ENCODE results near the gene DDT.
A peak's percentile ranks its signal among the peaks of the same experiment; 100 is the strongest.
"Not testable (repeated sequence)": the region's sequence is repeated elsewhere in the genome, so short reads cannot be mapped to it uniquely, and the experiment has no call there.

DDT gene

GRCh38 chr22:23986538-23987178 is 12.4 kb upstream of the DDT start:
- DNase-seq, result not testable (repeated sequence)

- not testable (repeated sequence) for DNase-seq
These were observed 11.8 kb upstream of the DDT start for GRCh38 chr22:23986089-23986488.

GRCh38 chr22:23984430-23984829 is 10.2 kb upstream of the DDT start:
- DNase-seq, result no peak

- not testable (repeated sequence) for DNase-seq
These were observed 6.3 kb upstream of the DDT start for GRCh38 chr22:23980567-23980966.

GRCh38 chr22:23979557-23980240 is 5.5 kb upstream of the DDT start, which contains the start of gene GSTT2:
Gene GSTT2, plus strand, starts transcription at chr22:23980134.
- DNase-seq, result not testable (repeated sequence)

- not testable (repeated sequence) for DNase-seq
These were observed 3.1 kb upstream of the DDT start for GRCh38 chr22:23977304-23977703.

- DNase-seq, result not testable (repeated sequence)
These were observed 653 bp upstream of the DDT start for GRCh38 chr22:23974836-23975352.

- DNase-seq, result not testable (repeated sequence)
These were observed 2.3 kb downstream of the DDT start for GRCh38 chr22:23971927-23972326.

GRCh38 chr22:23970816-23971486 is 3.3 kb downstream of the DDT start:
- no peak for DNase-seq

GRCh38 chr22:23970201-23970641 is 4.0 kb downstream of the DDT start:
- no peak for DNase-seq

- no peak for DNase-seq
These were observed 5.2 kb downstream of the DDT start for GRCh38 chr22:23969071-23969470.

GRCh38 chr22:23966568-23966967 is 7.7 kb downstream of the DDT start, which contains the start of gene DDTL:
Gene DDTL, plus strand, starts transcription at chr22:23966888. Its CDS starts 27 bp downstream, at chr22:23966915.
- DNase-seq, result not testable (repeated sequence)

- DNase-seq, result not testable (repeated sequence)
These were observed 8.1 kb downstream of the DDT start for GRCh38 chr22:23966094-23966493.

- DNase-seq, result not testable (repeated sequence)
These were observed 13.0 kb downstream of the DDT start, which contains the start of gene GSTT2B for GRCh38 chr22:23961084-23961771. Gene GSTT2B, minus strand, starts transcription at chr22:23961195. Its CDS starts 64 bp downstream, at chr22:23961131.

GRCh38 chr22:23956301-23956900 is 17.8 kb downstream of the DDT start:
- peak; percentile 84 for DNase-seq

GRCh38 chr22:23955886-23956285 is 18.4 kb downstream of the DDT start:
- not testable (repeated sequence) for DNase-seq

GRCh38 chr22:23954991-23955305 is 19.3 kb downstream of the DDT start:
- not testable (repeated sequence) for DNase-seq

GRCh38 chr22:23954193-23954990 is 19.8 kb downstream of the DDT start:
- DNase-seq, result not testable (repeated sequence)

- not testable (repeated sequence) for DNase-seq
These were observed 20.8 kb downstream of the DDT start for GRCh38 chr22:23953485-23953884.

GRCh38 chr22:23952794-23953405 is 21.3 kb downstream of the DDT start:
- not testable (repeated sequence) for DNase-seq

GRCh38 chr22:23951383-23951782 is 22.9 kb downstream of the DDT start:
- DNase-seq, result not testable (repeated sequence)

All from islet precursor cell (in vitro differentiated cells).